COR-L47 (cell line): ENCODE results near the gene MAP2K7.
"Not testable (repeated sequence)": the region's sequence is repeated elsewhere in the genome, so short reads cannot be mapped to it uniquely, and the experiment has no call there.

ENCODE experiments used
- DNase-seq: peaks from one replicate; lab custom pipeline; 2025; lab: John Stamatoyannopoulos, UW

MAP2K7 gene

DNA sequence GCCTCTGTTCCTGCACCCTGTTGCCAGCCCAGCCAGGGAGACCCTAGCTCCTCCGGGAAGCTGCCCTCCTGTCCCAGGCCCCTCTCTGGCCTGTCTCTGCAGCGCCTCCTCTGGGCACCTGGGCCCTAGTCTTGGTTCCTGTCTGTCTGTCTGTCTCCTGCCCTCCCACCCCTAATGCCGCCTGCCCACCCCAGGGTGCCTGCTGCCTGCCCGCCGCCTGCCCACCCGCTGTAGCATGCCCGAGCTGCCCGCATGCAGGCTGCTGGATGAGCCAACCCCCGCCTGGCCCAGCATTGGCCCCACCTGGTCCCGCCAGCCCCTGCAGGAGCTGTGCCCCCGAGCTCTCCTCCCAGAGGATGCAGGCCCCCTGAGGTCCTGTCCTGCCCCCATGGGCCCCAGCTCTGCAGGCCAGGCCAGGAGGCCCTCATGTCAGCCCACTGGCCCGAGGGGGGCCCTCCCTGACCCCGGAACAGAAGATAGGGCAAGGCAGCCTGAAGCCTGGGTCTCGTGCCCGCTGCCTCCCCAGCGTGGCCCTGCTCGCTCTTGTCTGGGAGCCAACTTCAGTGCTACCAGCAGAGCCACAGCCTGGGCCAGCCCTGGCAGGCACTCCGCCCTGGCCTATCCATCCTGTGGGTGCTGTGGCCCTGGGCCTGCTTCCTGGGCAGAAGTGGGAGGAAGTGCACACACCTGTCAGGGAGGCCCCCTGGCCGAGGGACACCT is 5.2 kb downstream of the MAP2K7 start:
- no peak for DNase-seq

DNA sequence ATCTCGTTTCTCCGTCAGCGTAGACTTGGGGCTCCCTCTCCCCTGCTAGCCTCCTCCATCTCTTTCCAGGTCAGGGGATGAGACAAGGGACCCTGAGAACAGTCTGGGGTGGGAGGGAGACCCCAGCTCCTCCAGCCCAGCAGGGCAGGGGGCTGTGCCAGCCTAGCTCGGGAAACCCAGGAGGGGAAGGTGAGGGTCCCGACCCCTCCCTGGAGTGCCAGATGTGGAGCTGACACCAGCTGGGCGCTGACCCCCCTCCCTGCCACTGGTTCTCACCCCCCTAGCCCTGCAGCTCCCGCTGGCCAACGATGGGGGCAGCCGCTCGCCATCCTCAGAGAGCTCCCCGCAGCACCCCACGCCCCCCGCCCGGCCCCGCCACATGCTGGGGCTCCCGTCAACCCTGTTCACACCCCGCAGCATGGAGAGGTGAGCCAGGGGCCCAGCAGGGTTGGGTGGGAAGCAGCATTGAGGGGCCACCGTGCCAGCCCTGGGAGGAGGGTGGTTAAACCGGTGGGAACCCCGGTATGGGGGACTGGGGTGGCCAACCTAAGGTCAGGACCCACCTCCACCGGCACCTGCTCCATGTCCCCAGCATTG is 5.9 kb downstream of the MAP2K7 start:
- no peak for DNase-seq

DNA sequence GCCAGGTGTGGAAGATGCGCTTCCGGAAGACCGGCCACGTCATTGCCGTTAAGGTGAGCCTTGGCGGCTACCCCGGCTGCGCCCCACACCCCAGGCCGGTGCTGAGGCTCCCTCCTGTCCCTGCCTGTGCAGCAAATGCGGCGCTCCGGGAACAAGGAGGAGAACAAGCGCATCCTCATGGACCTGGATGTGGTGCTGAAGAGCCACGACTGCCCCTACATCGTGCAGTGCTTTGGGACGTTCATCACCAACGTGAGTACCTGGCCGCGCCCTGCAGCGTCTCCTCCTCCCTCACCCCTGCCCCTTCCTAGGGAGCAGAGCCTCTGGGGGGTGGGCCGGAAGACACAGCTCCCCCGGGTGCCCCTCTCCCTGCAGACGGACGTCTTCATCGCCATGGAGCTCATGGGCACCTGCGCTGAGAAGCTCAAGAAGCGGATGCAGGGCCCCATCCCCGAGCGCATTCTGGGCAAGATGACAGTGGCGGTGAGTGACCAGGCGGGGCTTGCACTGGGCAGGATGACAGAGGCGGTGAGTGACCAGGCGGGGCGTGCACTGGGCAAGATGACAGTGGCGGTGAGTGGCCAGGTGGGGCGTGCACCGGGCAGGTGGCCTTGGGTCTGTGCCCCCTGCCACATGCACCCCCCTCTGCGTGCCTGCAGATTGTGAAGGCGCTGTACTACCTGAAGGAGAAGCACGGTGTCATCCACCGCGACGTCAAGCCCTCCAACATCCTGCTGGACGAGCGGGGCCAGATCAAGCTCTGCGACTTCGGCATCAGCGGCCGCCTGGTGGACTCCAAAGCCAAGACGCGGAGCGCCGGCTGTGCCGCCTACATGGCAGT is 6.9 kb downstream of the MAP2K7 start:
- no peak for DNase-seq

DNA sequence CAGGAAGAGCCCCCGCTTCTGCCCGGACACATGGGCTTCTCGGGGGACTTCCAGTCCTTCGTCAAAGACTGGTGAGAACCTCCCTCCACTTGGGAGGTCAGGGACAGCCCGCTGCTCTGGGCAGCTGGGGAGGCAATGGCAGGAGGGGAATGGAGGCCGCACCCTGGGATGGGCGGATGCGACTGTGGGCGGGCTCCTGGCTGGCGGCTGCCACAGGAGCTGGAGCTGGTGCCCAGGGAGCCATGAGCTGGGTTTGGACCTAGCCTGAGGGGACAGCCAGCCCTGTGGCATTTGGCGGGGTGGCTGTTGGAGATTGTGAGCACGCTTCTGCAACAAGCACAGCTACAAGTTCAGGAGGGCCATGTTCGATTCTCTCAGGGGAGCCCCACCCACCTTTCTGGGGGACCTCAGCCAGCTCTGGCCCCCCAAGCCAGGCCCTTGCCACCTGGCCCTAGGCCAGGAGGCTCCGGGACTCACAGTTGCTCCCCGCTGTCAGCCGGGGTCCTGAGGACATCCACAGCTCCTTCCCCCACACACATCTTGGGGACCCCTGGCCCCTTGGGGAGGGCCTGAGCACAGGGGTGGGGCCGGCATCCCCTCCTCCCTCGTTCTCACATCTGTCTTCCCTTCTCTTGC is 7.9 kb downstream of the MAP2K7 start:
- no peak for DNase-seq

DNA sequence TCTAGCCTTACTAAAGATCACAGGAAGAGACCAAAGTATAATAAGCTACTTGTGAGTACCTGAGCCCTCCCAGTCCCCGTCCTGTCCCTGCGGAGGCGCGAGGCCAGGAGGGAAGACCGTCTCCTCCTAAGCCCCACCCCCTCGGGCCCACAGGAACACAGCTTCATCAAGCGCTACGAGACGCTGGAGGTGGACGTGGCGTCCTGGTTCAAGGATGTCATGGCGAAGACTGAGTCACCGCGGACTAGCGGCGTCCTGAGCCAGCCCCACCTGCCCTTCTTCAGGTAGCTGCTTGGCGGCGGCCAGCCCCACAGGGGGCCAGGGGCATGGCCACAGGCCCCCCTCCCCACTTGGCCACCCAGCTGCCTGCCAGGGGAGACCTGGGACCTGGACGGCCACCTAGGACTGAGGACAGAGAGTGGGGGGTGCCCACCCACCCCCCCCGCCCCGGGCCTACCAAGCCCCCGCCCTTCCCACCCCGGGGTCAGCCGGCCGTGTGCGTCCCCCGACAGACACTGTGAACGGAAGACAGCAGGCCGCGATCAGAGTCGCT is 8.5 kb downstream of the MAP2K7 start:
- DNase-seq: no peak

DNA sequence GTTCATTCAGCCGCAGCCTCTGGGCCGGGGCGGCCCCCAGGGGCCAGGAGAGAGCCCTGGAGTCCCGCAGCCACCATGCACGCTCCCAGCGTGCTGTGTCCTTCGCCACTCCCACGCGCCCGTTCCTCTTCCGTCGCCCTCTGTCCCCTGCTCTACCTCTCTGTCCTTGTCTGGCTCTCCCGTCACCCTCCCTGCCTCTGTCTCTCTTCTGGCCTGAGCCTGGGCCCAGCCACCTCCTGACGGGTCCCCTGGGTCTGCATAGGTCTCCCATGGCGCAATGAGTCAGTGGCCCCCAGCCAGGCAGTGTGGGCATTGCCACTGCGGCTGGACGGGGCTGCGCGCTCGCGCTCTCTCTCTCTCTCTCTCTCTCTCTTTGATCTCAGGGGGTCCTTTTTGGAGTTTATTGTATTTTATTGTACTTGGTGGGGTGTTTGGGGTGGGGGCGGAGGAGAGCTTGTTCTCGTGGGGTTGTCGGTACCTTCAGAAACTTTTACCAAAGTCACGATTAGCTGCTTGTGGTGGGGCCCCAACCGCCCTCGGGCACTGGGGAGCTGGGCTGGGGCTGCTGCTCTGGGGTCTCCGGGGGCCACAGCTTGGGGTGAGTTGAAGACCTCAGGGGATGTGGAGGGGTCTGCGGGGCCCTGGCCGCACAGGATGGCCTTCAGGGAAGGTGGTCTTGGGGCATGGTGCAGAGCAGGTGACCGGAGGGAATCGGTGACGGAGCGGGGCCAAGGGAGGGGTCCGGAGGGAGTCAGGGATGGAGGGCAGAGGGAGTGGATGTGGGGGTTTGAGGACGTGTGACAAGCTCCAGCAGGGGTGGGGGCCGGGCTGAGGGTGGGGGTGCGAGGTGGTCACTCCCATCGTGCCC is 9.3 kb downstream of the MAP2K7 start:
- DNase-seq: no peak

DNA sequence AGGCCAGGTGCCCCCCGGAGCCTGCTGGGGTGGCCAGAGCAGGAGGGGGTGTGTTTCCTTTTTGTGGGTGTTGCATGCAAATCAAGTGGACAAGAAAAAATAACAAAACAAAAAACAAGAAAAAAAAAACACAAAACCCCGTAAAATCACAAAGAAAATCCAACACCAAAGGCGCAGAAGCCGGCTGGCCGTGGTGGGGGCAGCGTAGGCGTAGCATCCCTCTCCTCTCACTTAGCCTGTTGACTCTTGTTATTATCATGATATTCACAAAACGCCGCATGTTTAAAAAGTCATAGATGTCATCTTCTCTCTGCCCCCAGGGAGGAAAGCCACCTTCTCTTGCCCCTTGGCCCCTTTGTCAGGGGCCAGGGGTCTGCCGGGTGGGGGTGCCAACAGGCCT is 10.0 kb downstream of the MAP2K7 start:
- DNase-seq: no peak

DNA sequence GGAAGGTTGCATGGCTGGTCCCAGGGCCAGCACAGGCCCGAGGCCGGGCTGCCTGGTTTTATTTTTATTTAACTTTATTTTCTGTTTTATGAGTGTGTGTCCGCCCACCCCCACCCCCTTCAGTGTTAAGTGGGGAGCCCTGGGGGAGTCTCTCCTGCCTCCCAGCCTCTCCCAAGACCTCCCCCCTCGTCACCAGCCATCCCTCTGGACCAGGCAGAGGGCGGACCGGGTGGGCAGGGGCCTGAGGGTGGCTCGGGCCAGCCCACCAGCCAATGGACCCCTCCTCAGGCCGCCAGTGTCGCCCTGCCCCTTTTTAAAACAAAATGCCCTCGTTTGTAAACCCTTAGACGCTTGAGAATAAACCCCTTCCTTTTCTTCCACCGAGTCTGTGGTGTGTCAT is 10.4 kb downstream of the MAP2K7 start:
- no peak for DNase-seq

DNA sequence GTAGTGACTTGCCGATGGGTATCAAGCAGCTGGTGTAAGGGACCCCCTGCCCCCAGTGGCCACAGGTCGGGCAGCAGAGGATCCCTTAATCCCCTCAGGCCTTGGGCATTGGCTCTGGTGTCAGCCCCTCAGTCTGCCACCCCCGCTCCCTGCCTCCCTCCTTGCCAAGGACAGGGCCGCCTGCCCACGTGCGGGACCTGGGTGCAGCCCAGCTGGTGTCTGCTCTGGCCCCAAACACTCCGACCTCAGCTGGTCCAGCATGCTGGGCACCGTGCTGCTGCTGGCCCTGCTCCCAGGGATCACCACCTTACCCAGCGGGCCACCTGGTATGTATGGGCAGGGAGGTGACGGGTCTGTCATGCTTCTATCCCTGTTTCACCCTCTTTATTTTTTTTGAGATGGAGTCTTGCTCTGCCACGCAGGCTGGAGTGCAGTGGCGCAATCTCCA is 10.9 kb downstream of the MAP2K7 start, which contains the start of gene TGFBR3L:
TGFBR3L (plus strand) TSS at position 233 of the 448 bp plus-strand sequence.
- DNase-seq: no peak

DNA sequence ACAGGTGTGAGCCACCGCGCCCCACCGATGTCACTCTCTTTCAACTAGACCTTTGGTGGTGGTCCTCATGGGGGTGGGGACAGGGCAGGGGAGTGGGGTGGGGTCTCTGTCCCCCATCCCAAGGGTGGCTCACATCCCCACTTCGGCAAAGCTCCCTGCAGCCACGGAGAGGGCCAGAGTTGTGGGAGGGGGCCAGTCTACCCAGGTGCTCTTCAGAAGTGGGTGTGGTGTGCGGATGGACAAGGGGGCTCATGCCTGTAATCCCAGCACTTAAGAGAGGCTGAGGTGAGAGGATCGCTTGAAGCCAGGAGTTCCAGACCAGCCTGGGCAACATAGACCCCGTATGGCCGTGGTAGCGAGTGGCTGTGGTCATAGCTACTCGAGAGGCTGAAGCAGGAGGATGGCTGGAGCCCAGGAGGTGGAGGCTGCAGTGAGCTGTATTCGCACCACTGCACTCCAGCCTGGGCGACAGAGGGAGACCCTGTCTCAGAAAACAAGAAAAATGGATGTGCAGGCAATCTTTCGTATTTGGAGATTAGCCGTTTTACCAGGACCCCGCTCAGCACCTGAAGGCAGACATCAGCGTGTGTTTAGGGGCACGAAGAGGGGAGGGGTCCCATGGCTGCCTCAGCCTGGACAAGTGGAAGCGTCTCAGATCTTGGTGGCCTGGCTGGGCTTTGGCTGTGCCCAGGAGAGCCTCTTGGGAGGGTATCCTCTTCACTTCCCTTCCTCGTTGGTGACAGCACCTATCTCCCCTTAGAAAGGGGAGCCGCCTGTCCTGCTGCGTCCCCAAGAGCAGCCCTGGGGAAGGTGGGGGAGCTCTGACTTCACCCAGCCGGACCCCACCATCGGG is 11.8 kb downstream of the MAP2K7 start:
- DNase-seq: no peak

DNA sequence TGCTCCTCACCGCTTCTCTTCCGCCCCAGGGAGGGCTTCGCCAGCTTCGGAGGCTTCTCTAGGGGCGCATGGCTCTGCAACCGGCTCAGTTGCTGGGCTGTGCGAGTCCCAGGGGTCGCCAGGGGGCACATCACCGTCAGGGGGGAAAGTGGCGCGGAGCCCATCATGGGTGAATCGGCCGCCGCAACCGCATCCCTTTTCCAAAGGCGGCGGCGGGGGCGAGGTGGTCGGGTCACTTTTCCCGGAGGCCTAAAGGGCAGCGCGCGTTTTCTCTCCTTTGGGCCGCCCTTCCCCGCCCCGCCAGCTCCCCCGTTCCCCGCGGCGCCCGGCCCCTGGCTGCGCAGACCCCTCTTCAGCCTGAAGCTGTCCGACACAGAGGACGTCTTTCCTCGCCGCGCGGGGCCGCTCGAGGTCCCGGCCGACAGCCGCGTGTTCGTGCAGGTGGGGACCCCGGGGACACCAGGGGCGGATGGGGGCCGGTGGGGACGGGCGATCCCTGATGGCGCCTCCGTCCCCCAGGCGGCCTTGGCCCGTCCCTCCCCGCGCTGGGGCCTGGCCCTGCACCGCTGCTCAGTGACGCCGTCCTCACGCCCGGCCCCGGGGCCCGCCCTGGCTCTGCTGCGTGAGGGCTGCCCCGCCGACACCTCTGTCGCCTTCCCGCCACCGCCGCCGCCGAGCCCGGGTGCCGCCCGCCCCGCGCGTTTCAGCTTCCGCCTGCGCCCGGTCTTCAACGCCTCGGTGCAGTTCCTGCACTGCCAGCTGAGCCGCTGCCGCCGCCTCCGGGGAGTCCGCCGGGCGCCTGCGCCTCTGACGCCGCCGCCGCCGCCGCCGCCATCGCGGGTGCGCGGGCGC is 12.7 kb downstream of the MAP2K7 start:
- DNase-seq: peak; percentile 35

DNA sequence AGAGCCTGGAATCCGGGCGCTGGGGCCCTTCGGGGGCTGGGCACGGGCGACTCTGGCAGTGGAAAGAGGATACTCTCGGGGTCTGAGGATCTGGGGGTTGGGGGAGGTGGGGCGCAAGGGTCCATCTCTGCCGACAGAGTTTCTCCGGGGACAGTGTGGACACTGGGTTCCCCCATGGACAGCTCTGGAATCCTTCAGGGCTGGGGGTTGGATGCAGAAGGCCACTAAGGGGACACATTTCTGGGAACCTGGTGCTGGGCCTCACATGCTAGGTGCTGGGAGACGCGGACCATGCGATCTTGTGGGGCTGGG is 13.2 kb downstream of the MAP2K7 start:
- DNase-seq: no peak

DNA sequence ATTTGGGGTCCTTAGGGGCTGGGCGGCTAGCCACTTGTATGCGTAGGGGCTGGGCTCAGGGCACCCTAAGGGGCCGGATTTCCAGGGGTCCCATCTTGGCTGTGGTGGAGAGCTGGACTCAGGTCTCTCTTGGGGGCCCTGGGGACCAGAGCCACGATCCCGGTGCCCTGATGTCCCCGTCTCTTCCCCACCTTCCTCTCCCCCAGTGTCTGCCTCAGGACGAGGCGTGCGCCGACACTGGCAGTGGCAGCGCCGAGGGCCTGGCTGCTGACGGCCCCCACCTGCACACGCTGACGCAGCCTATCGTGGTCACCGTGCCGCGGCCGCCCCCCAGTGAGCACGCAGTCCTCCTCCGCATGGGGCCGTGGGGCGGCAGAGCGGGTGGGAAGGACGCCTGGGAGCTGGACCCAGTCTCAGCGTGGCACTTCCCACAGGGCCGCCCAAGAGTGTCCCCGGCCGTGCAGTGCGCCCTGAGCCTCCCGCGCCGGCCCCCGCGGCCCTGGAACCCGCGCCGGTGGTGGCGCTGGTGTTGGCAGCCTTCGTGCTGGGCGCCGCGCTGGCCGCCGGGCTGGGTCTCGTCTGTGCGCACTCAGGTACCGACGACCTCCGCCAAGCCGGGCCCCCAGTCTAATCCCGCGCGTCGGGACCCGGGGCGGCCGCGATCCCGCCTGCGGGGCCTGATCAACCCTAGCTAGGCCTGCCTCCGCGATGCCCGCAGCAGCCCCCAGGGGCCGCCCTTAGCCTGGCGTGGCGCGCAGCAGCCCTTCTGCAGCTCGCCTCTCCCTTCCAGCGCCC is 13.8 kb downstream of the MAP2K7 start:
- DNase-seq: peak; percentile 68

DNA sequence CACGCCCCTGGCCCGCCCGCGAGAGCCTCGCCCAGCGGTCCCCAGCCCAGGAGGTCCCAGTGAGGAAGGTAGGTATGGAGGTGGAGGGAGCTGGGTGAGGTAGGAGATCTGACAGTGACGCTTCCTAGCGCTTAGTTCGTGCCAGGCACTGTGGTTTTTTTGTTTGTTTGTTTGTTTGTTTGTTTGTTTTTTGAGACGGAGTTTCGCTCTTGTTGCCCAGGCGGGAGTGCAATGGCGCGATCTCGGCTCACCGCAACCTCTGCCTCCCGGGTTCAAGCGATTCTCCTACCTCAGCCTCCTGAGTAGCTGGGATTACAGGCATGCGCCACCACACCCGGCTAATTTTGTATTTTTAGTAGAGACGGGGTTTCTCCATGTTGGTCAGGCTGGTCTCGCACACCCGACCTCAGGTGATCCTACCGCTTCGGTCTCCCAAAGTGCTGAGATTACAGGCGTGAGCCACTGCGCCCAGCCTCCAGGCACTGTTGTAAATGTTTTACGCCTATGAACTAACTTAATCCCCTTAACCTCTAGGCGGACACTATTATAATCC is 14.5 kb downstream of the MAP2K7 start:
- not testable (repeated sequence) for DNase-seq

DNA sequence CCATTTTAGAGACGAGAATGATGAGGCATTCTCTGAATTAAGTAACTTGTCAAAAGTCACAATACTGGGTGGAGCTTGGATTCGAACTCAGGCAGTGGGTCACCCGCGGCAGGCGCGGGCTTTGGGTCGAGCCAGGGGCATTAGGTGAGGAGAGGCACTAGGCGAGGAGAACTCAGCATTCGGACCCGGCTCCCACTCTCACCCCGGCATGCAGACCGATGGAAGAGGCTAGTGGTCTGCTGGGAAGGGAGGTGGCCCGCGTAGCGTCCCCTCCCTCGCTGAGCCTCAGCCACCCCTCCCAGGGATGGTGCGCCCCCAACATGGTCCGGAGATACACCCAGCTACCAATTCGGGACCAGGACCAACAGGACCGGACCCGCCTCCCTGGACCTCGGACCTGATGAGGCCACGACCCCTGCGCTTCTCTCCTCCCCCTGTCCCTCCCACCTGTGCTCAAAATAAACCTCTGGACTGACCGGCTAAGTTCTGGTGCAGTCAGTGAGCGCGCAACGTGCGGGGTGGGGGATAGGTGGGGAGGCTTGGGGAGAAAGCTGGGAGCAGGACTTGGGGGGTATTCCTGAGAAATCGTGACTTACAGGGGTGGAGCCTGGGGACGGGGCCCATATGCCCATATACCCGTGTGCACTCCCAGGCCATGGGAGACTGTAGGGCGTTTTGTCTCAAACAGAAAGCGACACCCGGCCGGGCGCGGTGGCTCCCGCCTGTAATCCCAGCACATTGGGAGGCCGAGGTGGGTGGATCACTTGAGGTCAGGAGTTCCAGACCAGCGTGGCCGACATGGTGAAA is 15.1 kb downstream of the MAP2K7 start:
- DNase-seq: no peak

DNA sequence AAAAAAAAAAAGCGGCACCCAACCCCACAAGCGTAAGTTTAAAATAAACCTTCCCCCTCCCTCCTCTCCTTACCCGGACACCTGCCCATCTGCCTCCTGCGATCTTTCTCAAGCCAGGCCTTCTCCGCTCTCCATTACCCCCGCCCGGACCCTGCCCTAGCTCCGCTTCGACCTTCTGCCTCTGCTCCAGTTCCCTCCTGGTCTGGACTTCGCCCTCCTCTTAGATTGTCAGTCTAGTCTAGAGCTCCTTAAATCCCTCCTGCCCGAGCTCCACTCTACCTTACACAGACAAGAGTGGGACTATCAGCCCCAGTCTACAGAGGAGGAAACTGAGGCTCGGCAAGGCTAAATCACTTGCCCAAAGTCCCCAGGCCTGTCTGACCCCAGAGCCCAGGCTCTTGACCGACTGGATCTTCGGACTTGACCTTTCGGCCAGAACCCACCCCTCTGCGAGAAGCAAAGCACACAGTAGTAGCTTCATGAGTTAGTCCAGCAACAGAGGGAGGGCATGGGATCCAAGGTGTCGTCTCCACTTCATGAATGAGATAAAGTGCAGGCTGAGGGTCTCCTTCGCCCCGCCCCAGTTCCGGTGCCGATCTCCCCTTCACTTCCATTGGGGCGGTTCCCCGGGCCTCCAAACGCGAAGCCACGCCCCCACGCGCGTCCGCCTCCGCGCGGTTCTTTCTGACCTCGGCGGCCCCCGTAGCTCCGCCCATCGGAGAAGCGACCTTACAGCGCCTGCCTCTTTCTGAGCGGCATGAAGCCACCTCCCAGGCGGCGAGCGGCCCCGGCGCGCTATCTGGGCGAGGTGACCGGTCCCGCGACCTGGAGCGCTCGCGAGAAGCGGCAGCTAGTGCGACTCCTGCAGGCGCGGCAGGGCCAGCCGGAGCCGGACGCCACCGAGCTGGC is 16.2 kb downstream of the MAP2K7 start, which contains the start of gene SNAPC2:
SNAPC2 (plus strand) TSS at position 729 of the 909 bp plus-strand sequence; CDS start at position 758, 29 bp downstream.
- DNase-seq: peak; percentile 88
